MM.1S (cell line): Measurements from ENCODE around the gene NPNT.

Source experiments
- DNase-seq: peaks from one replicate; pipeline ENCODE4 v3.0.0-alpha.2; 2015
- H2AFZ ChIP-seq: fragments of 300-600 bp; sonication (generic); 2 replicates; pipeline ENCODE4 v1.6.0; 2016; ENCODE audit warnings: antibody characterized with exemption, low read length
- H3F3A ChIP-seq: fragments of 300-600 bp; sonication (generic); 2 replicates; pipeline ENCODE4 v1.6.1; 2016; ENCODE audit warnings: mild to moderate bottlenecking, antibody characterized with exemption, low read length, moderate library complexity, mixed read lengths; ENCODE audit not compliant: insufficient read depth
- H3K27ac ChIP-seq: fragments of 300-600 bp; sonication (generic); 2 replicates; pipeline ENCODE4 v1.5.1; 2016; ENCODE audit warnings: mild to moderate bottlenecking, low read length
- H3K27me3 ChIP-seq: fragments of 300-600 bp; sonication (generic); replicated peaks from 2 replicates; pipeline ENCODE4 v1.6.0; 2016; ENCODE audit warnings: low read length; ENCODE audit not compliant: insufficient read depth
- H3K36me3 ChIP-seq: fragments of 300-600 bp; sonication (generic); replicated peaks from 2 replicates; pipeline ENCODE4 v1.6.1; 2016; ENCODE audit warnings: mild to moderate bottlenecking, low read length, mixed read lengths; ENCODE audit not compliant: insufficient read depth
- H3K4me1 ChIP-seq: fragments of 300-600 bp; sonication (generic); 2 replicates; pipeline ENCODE4 v1.6.1; 2016; ENCODE audit warnings: low read length, mixed read lengths
- H3K4me2 ChIP-seq: fragments of 300-600 bp; sonication (generic); 2 replicates; pipeline ENCODE4 v1.6.0; 2016; ENCODE audit warnings: low read depth, low read length
- H3K4me3 ChIP-seq: fragments of 300-600 bp; sonication (generic); 2 replicates; pipeline ENCODE4 v1.5.1; 2016; ENCODE audit warnings: low read length, mixed read lengths
- H3K79me2 ChIP-seq: fragments of 300-600 bp; sonication (generic); 2 replicates; pipeline ENCODE4 v1.6.1; 2016; ENCODE audit warnings: mixed run types, low read length, mixed read lengths
- H3K9ac ChIP-seq: fragments of 300-600 bp; sonication (generic); 2 replicates; pipeline ENCODE4 v1.6.1; 2016; ENCODE audit warnings: low read length, mixed read lengths
- H3K9me2 ChIP-seq: fragments of 300-600 bp; sonication (generic); replicated peaks from 2 replicates; pipeline ENCODE4 v1.6.1; 2016; ENCODE audit warnings: mild to moderate bottlenecking, low read length, mixed read lengths; ENCODE audit not compliant: insufficient read depth
- H3K9me3 ChIP-seq: fragments of 300-600 bp; sonication (generic); replicated peaks from 2 replicates; pipeline ENCODE4 v1.6.1; 2016; ENCODE audit warnings: mild to moderate bottlenecking, low read length, mixed read lengths; ENCODE audit not compliant: insufficient read depth
- H4K20me1 ChIP-seq: fragments of 300-600 bp; sonication (generic); 2 replicates; pipeline ENCODE4 v1.6.1; 2016; ENCODE audit warnings: mild to moderate bottlenecking, low read length, moderate library complexity, mixed read lengths; ENCODE audit not compliant: insufficient read depth
- CTCF ChIP-seq: fragments of 300-600 bp; sonication (generic); IDR thresholded peaks from 2 replicates; pipeline ENCODE4 v1.5.1; 2016; ENCODE audit warnings: antibody characterized with exemption, low read length, mixed read lengths
- EZH2 ChIP-seq: fragments of 300-600 bp; sonication (generic); optimal IDR thresholded peaks from 2 replicates; pipeline ENCODE3; 2017; ENCODE audit warnings: low read depth, mild to moderate bottlenecking, antibody characterized with exemption, low read length, mixed read lengths
- EZH2phosphoT487 ChIP-seq: fragments of 300-600 bp; sonication (generic); IDR thresholded peaks from 2 replicates; pipeline ENCODE4 v1.6.1; 2018; ENCODE audit warnings: antibody characterized with exemption, low read length

NPNT gene

GRCh38 chr4:105943234-105943633 lies 48.0 kb downstream of the NPNT start:
- H3K27ac ChIP-seq = no peak overlapping the region
- H4K20me1 ChIP-seq = no peaks in the 10 kb centered on the region
- H3K4me3 ChIP-seq = no peak overlapping the region
- no peaks in the 10 kb centered on the region for H3K4me1 ChIP-seq
- no peaks in the 10 kb centered on the region for H3F3A ChIP-seq
- no peak for DNase-seq
- TF ChIP-seq EZH2phosphoT487 = no peak
- no peak for TF ChIP-seq EZH2
- TF ChIP-seq CTCF = no peak
- no peak overlapping the region for H2AFZ ChIP-seq
- no peak overlapping the region for H3K4me2 ChIP-seq
- H3K36me3 ChIP-seq = no peaks in the 10 kb centered on the region; the same call in 1 of the 2 replicates
- H3K79me2 ChIP-seq = no peaks in the 10 kb centered on the region
- no peak overlapping the region for H3K9ac ChIP-seq
- no peaks in the 10 kb centered on the region for H3K9me2 ChIP-seq
- no peaks in the 10 kb centered on the region for H3K27me3 ChIP-seq
- no peaks in the 10 kb centered on the region for H3K9me3 ChIP-seq

GRCh38 chr4:105944540-105944939 lies 49.3 kb downstream of the NPNT start:
- no peaks in the 10 kb centered on the region; the same call in 1 of the 2 replicates for H3K36me3 ChIP-seq
- no peaks in the 10 kb centered on the region for H3K27me3 ChIP-seq
- H3K9ac ChIP-seq = no peak overlapping the region
- no peaks in the 10 kb centered on the region for H3K9me3 ChIP-seq
- no peak overlapping the region for H2AFZ ChIP-seq
- no peak overlapping the region for H3K27ac ChIP-seq
- no peaks in the 10 kb centered on the region for H3F3A ChIP-seq
- no peaks in the 10 kb centered on the region for H3K9me2 ChIP-seq
- H3K4me2 ChIP-seq = no peak overlapping the region
- no peaks in the 10 kb centered on the region for H4K20me1 ChIP-seq
- DNase-seq = no peak
- H3K4me3 ChIP-seq = no peak overlapping the region
- no peaks in the 10 kb centered on the region for H3K79me2 ChIP-seq
- TF ChIP-seq EZH2phosphoT487 = no peak
- H3K4me1 ChIP-seq = no peaks in the 10 kb centered on the region

GRCh38 chr4:105946771-105947170 lies 51.5 kb downstream of the NPNT start:
- H3K9ac ChIP-seq = no peak overlapping the region
- no peaks in the 10 kb centered on the region for H3K4me1 ChIP-seq
- no peak overlapping the region for H2AFZ ChIP-seq
- TF ChIP-seq CTCF (no peak), EZH2phosphoT487 (no peak), EZH2 (no peak)
- H3F3A ChIP-seq = no peaks in the 10 kb centered on the region
- H3K4me3 ChIP-seq = no peak overlapping the region
- H3K9me2 ChIP-seq = no peaks in the 10 kb centered on the region
- H3K4me2 ChIP-seq = no peak overlapping the region
- no peak for DNase-seq
- H4K20me1 ChIP-seq = no peaks in the 10 kb centered on the region
- no peaks in the 10 kb centered on the region for H3K79me2 ChIP-seq
- no peaks in the 10 kb centered on the region for H3K9me3 ChIP-seq
- no peaks in the 10 kb centered on the region; the same call in 1 of the 2 replicates for H3K36me3 ChIP-seq
- no peak overlapping the region for H3K27ac ChIP-seq
- H3K27me3 ChIP-seq = no peaks in the 10 kb centered on the region

GRCh38 chr4:105950701-105951100 lies 55.4 kb downstream of the NPNT start:
- Histone ChIP-seq H2AFZ (no peak overlapping the region), H3K79me2 (no peaks in the 10 kb centered on the region), H3K4me2 (no peak overlapping the region), H3K9ac (no peak overlapping the region), H3K36me3 (no peaks in the 10 kb centered on the region), H4K20me1 (no peaks in the 10 kb centered on the region), H3K4me1 (no peaks in the 10 kb centered on the region), H3K27ac (no peak overlapping the region), H3K27me3 (no peaks in the 10 kb centered on the region), H3K4me3 (no peak overlapping the region), H3K9me2 (no peaks in the 10 kb centered on the region), H3F3A (no peaks in the 10 kb centered on the region), H3K9me3 (no peaks in the 10 kb centered on the region)
- DNase-seq = no peak
- no peak for TF ChIP-seq CTCF
- no peak for TF ChIP-seq EZH2
- TF ChIP-seq EZH2phosphoT487 = no peak
